Pons (tissue), 1 donor: ENCODE results near the gene PLA2G3.
"Not testable (repeated sequence)": the region's sequence is repeated elsewhere in the genome, so short reads cannot be mapped to it uniquely, and the experiment has no call there.

ENCODE experiments used
- DNase-seq: peaks from one replicate; pipeline ENCODE4 v3.0.0-alpha.2; 2016; ENCODE audit warnings: low spot score

PLA2G3 gene

DNA sequence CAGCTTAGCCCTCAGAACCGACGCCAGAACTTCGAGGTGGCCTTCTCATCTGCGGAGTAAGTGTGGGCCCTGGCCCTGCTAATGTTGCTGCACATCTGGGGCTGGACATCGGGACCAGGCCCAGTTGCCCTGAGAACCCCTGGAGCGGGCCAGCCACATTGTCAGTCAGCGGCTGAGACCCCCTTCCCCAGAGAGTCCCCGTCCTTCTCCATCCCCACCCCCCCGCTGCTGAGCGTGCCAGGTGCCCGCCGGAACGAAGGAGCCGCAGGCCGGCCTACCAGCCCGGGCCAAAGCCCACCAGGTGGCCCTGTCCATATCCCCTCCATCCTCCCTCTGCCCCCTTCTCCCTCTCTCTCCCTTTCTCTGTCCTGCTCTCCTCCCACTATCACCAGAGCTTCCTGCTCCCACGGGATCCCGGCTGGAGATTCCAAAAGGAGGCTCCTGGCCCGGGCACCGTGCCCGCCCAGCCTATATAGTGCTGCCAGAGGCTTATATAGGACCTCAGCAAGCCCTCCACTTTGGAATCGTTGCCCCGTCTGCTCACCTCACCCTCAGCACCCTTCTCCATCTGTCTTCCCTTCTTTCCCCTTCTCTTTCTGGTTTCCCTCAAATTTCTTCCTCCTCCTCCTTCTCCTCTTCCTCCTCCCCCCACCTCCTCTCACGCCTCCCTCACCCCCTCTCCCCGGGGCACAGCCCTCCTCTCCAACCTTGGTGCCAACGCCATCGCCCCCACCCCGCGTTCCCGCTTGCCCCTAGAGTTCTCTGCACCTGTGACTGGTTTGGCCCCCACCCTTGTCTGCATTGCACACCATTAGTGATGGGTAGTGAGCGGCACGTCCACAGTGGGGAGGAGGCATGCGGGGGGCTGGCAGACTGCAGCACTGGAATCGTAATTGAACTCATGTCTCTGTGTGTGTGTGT is 40.2 kb downstream of the PLA2G3 start:
- no peak for DNase-seq

GRCh38 chr22:31099386-31099785 is 40.9 kb downstream of the PLA2G3 start:
- DNase-seq: no peak

- DNase-seq: no peak
Measured at GRCh38 chr22:31098632-31099110, 41.6 kb downstream of the PLA2G3 start.

GRCh38 chr22:31097941-31098631 is 42.2 kb downstream of the PLA2G3 start:
- no peak for DNase-seq

DNA sequence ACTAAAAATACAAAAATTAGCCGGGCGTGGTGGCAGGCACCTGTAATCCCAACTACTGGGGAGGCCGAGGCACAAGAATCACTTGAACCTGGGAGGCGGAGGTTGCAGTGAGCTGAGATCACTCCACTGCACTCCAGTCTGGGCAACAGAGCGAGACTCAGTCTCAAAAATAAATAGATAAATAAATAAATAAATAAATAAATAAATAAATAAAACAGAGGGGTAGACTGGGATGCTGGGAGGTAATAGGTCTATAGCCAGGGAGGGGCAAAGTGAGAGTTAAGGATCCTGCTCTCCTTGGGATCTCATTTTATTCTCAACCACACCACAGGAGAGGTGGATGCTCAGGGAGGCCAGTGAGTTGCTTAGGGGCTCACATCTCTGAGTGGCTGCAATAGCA is 42.8 kb downstream of the PLA2G3 start:
- DNase-seq: not testable (repeated sequence)

- DNase-seq: no peak
Measured at GRCh38 chr22:31096657-31097279, 43.5 kb downstream of the PLA2G3 start.

GRCh38 chr22:31095637-31096249 is 44.6 kb downstream of the PLA2G3 start:
- DNase-seq: no peak

- DNase-seq: no peak
Measured at GRCh38 chr22:31094741-31095140, 45.6 kb downstream of the PLA2G3 start.

DNA sequence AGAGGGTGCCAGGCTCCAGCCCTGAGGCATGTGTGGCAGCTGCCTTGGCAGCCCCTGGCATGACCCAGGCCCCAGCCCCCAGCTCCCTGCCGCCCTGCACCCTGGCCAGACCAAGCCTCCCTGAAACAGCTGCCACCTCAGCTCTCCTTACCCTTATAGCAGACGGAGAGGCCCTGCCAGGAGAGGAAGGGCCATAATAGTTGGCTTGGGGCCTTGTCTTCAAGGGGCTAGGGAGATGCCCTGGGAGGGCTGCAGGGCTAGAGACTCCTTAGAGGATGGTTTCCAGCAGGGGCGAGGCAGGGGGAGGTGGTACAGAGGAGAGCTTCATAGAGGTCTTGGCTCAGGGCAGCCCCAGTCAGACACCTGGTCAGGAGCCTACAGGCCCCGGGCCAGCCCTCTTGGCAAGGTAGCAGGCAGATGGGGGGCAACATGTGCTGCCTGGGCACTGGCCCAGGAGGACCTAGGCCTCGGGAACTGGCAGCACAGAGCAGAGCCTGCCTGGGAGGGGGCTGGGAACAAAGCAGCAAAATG is 46.2 kb downstream of the PLA2G3 start:
- DNase-seq: peak; percentile 43

DNA sequence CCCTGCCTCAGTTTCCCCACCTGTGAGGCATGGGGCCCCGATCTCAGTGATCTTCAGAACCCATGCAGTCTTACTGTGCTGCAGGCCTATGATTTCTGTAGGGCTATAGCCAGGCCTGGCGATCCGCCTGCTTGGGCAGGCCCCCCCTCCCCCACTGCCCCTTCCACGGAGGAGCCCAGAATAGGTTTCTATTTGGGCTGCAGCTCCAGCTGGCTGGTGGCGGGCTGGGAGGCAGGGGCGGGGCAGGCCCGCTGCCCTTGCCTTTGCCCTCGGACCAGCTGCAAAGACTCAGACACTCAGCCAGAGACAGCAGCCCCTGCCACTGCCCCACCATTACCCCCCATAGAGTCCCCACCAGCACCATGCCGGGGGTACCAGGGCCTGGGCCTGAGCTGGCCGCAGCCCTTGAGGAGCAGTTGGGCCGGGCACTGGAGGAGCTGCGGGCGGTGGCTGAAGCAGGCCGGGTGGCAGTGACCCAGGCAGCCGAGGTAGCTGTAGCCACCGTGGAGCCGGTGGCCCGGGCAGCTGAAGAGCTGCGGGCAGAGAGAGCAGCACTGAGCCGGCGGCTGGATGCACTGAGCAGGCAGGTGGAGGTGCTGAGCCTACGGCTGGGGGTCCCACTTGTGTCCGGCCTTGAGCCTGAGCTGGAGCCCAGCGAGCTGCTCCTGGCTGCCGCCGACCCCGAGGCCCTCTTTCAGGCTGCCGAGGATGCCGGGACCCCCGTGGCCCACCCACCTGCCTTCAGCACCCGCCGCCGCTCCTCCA is 47.0 kb downstream of the PLA2G3 start:
- DNase-seq: no peak

DNA sequence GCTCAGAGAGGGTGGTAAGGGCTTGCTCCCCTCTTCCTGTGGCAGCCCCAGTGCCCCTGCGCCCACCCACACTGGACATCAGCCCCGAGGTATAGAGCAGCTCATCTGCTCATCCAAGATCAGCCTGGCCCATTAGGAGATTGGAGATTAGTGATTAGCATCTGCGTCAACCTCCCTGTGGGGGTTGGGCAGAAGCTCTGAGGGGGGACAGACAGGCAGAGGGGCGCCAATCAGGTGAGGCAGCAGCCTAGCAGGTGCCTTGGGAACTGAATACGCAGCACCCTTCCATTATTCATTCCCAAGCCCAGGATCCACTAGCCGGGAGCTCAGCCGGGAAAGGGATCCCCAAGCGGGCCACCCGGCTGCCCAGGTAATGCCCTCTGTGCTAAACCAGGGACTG is 48.1 kb downstream of the PLA2G3 start:
- no peak for DNase-seq

DNA sequence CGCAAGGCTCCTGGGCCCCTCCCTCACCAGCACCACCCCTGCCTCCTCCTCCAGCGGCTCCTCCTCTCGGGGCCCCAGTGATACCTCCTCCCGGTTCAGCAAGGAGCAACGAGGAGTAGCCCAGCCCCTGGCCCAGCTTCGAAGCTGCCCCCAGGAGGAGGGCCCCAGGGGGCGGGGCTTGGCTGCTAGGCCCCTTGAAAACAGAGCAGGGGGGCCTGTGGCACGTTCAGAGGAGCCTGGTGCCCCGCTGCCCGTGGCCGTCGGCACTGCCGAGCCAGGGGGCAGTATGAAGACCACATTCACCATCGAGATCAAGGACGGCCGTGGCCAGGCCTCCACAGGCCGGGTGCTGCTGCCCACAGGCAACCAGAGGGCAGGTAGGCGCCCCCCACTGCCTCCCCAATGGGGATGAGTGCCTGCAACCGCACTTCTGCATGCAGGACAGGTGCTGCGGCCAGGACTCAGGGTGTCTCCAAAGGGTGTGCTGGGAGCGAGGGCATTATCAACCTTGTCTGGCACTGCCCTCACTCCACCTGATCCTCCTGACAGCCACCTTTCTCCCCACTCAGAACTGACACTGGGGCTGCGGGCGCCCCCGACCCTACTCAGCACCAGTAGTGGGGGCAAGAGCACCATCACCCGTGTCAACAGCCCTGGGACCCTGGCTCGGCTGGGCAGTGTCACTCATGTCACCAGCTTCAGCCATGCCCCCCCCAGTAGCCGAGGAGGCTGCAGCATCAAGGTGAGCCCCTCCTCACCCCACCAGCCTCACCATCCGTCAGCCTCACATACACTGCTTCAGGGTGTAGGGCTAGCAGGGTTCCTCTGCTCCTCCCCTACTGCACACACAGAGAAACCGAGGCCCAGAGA is 49.0 kb downstream of the PLA2G3 start:
- no peak for DNase-seq

DNA sequence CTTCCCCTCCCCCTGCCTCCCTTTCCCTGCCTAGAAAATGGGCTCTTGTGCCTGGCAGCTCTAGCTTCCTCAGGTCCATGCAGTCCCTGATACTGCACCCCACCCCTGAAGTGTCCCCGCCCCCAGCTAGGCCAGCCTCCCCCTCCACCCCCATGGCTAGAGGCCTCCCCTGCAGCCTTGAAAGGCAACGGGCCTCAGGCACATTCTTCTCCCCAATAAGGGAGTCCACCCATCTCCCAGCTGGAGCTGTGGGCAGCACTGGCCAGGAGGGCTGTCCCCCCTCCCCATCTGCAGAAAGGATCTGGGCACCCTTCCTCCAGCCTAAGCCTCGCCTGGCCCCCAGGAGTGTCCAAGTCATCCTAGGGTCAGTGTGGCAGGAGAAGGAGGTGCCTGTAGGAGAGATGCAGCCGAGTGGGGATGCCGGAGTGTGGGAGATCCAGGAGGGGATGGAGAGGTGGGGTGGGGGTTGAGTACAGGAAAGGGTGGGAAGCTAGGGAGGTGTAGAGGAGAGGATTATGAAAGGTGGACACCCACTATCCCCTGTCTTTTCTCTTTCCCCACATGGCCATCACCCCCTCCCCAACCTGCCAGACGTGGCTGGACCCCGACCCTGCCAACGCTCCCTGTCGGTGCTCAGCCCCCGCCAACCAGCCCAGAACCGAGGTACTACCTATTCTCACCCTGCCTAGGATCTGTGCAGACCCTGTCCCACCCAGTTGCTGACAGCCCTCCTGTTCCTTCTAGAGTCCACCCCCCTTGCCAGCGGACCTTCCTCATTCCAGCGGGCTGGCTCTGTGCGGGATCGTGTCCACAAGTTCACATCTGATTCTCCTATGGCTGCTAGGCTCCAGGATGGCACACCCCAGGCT is 49.9 kb downstream of the PLA2G3 start:
- DNase-seq: no peak

DNA sequence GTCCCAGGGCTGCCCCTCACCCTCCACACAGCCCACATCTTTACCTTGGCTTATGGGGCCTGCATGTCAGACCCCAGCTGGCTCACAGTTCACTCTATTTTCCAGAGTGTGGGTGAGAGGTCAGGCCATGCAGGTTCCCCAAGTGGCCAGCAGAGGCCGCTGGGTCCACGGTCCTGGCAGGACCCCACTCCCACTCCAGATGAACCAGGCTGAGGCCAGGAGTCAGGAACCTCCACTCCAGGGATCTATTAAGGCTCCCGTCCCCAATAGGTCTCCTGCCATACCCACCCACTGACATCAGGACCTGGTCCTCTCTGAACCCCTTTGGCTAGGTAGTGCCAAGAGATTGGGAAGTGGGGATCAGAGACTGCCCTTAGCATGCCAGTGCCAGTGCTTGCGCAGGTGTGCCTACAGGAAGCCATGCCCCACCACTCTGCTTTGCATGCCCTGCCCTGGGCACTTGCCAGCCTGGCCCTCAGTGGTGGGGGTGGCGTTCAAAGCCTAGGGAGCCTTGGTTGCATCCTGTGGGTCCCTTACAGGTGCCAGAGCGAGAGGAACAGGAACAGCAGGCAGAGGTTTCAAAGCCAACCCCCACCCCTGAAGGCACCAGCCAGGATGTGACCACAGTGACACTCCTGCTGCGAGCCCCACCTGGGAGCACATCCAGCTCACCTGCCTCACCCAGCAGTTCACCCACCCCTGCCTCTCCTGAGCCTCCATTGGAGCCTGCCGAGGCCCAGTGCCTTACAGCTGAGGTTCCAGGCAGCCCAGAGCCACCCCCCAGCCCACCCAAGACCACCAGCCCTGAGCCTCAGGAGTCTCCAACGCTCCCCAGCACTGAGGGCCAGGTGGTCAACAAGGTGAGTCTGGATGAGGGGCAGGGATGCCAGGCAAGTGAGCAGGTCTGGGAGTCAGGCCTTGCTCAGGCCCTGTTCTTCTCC is 50.9 kb downstream of the PLA2G3 start:
- peak; percentile 38 for DNase-seq

GRCh38 chr22:31088233-31088986 is 51.9 kb downstream of the PLA2G3 start:
- no peak for DNase-seq

- no peak for DNase-seq
Measured at GRCh38 chr22:31087744-31088215, 52.5 kb downstream of the PLA2G3 start.

- no peak for DNase-seq
Measured at GRCh38 chr22:31086703-31087330, 53.5 kb downstream of the PLA2G3 start.
